PC-9 (cell line): ENCODE measurements around the gene OBSCN. TPM values are rescaled to one million over a fixed set of nuclear protein-coding genes. Genes with fewer than 3 reads are reported as not detected.

ENCODE experiments used
- BruUV-seq: library from RNA; stranded (reverse); fragments of 400-500 nt; replicated peaks from 2 replicates; lab custom pipeline; 2021; lab: Mats Ljungman, UMichigan
- CTCF ChIA-PET: fragments of 300-600 bp; sonication (Branson Sonifier 250); formaldehyde crosslinking; loops from one replicate; lab custom pipeline; 2022; ENCODE audit warnings: antibody characterized with exemption; lab: Charles Lee
- POLR2A ChIA-PET: fragments of 300-600 bp; sonication (Branson Sonifier 250); formaldehyde crosslinking; loops from one replicate; lab custom pipeline; 2022; ENCODE audit warnings: antibody characterized with exemption; ENCODE audit not compliant: unreplicated experiment; lab: Charles Lee
- DNase-seq, 2 experiments: peaks; one replicate each; pipeline versions ENCODE4 v3.0.0 to v3.0.0-alpha.2; 2015 to 2022; ENCODE audit warnings: mixed read lengths in 1 of 2
- H2AFZ ChIP-seq: fragments of 200-600 bp; sonication (generic); 2 replicates; pipeline ENCODE4 v1.8.1; 2017; ENCODE audit warnings: antibody characterized with exemption
- H3F3A ChIP-seq: fragments of 200-600 bp; sonication (generic); 2 replicates; pipeline ENCODE4 v1.8.1; 2017; ENCODE audit warnings: antibody characterized with exemption, mild to moderate bottlenecking, low read depth; ENCODE audit not compliant: insufficient read depth
- H3K27ac ChIP-seq: fragments of 200-600 bp; sonication (generic); 2 replicates; pipeline ENCODE4 v1.6.1; 2016; ENCODE audit warnings: mixed run types
- H3K27me3 ChIP-seq: fragments of 200-600 bp; sonication (generic); 2 replicates; pipeline ENCODE4 v1.6.1; 2016; ENCODE audit warnings: low read depth, mixed run types; ENCODE audit not compliant: insufficient read depth
- H3K36me3 ChIP-seq: fragments of 200-600 bp; sonication (generic); 2 replicates; pipeline ENCODE4 v1.6.1; 2016; ENCODE audit warnings: low read depth, mixed run types
- H3K4me1 ChIP-seq: fragments of 200-600 bp; sonication (generic); replicated peaks from 2 replicates; pipeline ENCODE4 v1.6.1; 2016; ENCODE audit warnings: mixed run types; ENCODE audit not compliant: insufficient read depth
- H3K4me2 ChIP-seq: fragments of 200-600 bp; sonication (generic); 2 replicates; pipeline ENCODE4 v1.6.1; 2017; ENCODE audit warnings: mixed run types
- H3K4me3 ChIP-seq: fragments of 200-600 bp; sonication (generic); 2 replicates; pipeline ENCODE4 v1.6.1; 2016; ENCODE audit warnings: mixed run types
- H3K79me2 ChIP-seq: fragments of 200-600 bp; sonication (generic); 2 replicates; pipeline ENCODE4 v1.6.1; 2017; ENCODE audit warnings: low read depth, mixed run types
- H3K9me2 ChIP-seq: fragments of 200-600 bp; sonication (generic); 2 replicates; pipeline ENCODE4 v1.8.1; 2017; ENCODE audit warnings: mild to moderate bottlenecking; ENCODE audit not compliant: insufficient read depth
- H3K9me3 ChIP-seq: fragments of 200-600 bp; sonication (generic); 2 replicates; pipeline ENCODE4 v1.8.1; 2016; ENCODE audit warnings: low read depth; ENCODE audit not compliant: insufficient read depth
- H4K20me1 ChIP-seq: fragments of 200-600 bp; sonication (generic); 2 replicates; pipeline ENCODE4 v1.8.1; 2017; ENCODE audit not compliant: insufficient read depth
- EZH2 ChIP-seq: fragments of 200-600 bp; sonication (generic); IDR thresholded peaks from 2 replicates; pipeline ENCODE4 v1.8.0; 2017; ENCODE audit warnings: antibody characterized with exemption, low read depth
- intact Hi-C: fragments of 100-400 bp; cut with micrococcal nuclease; formaldehyde crosslinking; loops from one replicate; pipeline ENCODE4 v1.10.0; 2022; ENCODE audit not compliant: unreplicated experiment
- total RNA-seq: library from RNA; stranded (reverse); gene quantifications from 2 replicates; pipeline ENCODE4 v1.2.3, GENCODE V29; 2021
- TF ChIP-seq, protein P1 (sequence below): fragments of 200-600 bp; sonication (generic); conservative IDR thresholded peaks from 2 replicates; pipeline ENCODE4 v1.6.1; 2017; ENCODE audit warnings: mixed run types, antibody characterized with exemption, mild to moderate bottlenecking, moderate library complexity

OBSCN gene
- total RNA-seq, 1 experiment from 2014 or later: 62.9 TPM

DNA sequence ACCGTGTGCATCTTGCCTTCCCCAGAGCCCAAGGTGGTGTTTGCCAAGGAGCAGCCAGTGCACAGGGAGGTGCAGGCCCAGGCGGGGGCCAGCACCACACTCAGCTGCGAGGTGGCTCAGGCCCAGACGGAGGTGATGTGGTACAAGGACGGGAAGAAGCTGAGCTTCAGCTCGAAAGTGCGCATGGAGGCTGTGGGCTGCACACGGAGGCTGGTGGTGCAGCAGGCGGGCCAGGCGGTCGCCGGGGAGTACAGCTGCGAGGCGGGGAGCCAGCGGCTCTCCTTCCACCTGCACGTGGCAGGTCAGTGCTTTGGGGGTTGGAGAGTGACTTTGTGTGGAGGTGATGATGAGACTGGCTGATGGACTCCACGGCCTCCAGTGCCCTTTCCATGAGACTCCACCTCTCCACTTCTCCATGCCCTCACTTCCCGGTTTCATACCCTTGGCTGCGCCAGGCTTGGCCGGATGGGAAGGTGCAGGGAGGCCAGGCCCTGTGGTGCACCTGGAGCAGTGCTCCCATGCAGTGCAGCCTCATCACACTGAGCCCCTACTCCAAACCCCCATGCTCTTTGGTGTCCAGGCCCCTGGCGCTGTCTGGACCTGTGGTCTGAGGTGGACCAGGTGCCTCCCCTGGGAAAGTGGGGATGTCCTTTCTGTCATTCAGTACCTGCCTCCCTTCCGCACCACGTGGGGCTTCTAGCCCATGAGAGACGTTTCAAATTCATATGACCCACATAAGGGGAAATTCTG lies 49.0 kb downstream of the OBSCN start:
- DNase-seq: no peak
- ChIA-PET CTCF (no interaction called here), POLR2A (no interaction called here)
- BruUV-seq: no TSS peak
- no peaks in the 10 kb centered on the region for H3K9me2 ChIP-seq
- intact Hi-C loops: no loop called here
- H3K4me2 ChIP-seq: no peak overlapping the region
- H3K27me3 ChIP-seq: no peaks in the 10 kb centered on the region
- H3F3A ChIP-seq: no peaks in the 10 kb centered on the region
- H3K4me1 ChIP-seq: no peaks in the 10 kb centered on the region
- H3K36me3 ChIP-seq: no peaks in the 10 kb centered on the region
- H4K20me1 ChIP-seq: no peaks in the 10 kb centered on the region
- no peak for TF ChIP-seq EZH2
- TF ChIP-seq, protein P1, sequence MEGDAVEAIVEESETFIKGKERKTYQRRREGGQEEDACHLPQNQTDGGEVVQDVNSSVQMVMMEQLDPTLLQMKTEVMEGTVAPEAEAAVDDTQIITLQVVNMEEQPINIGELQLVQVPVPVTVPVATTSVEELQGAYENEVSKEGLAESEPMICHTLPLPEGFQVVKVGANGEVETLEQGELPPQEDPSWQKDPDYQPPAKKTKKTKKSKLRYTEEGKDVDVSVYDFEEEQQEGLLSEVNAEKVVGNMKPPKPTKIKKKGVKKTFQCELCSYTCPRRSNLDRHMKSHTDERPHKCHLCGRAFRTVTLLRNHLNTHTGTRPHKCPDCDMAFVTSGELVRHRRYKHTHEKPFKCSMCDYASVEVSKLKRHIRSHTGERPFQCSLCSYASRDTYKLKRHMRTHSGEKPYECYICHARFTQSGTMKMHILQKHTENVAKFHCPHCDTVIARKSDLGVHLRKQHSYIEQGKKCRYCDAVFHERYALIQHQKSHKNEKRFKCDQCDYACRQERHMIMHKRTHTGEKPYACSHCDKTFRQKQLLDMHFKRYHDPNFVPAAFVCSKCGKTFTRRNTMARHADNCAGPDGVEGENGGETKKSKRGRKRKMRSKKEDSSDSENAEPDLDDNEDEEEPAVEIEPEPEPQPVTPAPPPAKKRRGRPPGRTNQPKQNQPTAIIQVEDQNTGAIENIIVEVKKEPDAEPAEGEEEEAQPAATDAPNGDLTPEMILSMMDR: no peak
- no peaks in the 10 kb centered on the region; the same call in 1 of the 2 replicates for H3K9me3 ChIP-seq
- H2AFZ ChIP-seq: no peak overlapping the region
- H3K4me3 ChIP-seq: no peak overlapping the region
- H3K79me2 ChIP-seq: no peaks in the 10 kb centered on the region
- H3K27ac ChIP-seq: no peak overlapping the region

DNA sequence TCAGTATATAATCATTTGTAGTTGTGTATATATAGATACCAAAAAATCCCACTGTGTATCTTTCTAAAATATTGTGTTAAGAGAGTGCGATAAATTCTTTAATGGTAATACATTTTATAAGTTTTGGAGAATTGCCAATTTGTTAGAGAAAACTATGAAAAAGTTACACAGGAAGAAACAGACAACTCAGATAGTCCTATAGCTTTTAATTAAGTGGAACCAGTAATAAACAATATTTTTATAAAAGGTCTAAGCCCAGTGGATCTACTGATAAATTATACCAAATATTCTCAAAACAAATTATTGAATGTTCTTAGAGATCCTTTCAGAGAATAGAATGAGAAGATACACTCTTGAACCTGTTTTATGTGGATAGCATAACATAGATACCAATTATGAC lies 50.6 kb downstream of the OBSCN start:
- intact Hi-C loops: no loop called here
- Histone ChIP-seq H4K20me1 (no peaks in the 10 kb centered on the region), H2AFZ (no peak overlapping the region), H3K4me1 (no peaks in the 10 kb centered on the region), H3K9me3 (no peaks in the 10 kb centered on the region; the same call in 1 of the 2 replicates), H3K4me2 (no peak overlapping the region), H3F3A (no peaks in the 10 kb centered on the region), H3K9me2 (no peaks in the 10 kb centered on the region), H3K27ac (no peak overlapping the region), H3K4me3 (no peak overlapping the region), H3K79me2 (no peaks in the 10 kb centered on the region), H3K36me3 (no peaks in the 10 kb centered on the region), H3K27me3 (no peaks in the 10 kb centered on the region)
- ChIA-PET CTCF (no interaction called here), POLR2A (no interaction called here)
- no peak for DNase-seq
- no TSS peak for BruUV-seq
- no peak for TF ChIP-seq EZH2
- TF ChIP-seq, protein P1: no peak

DNA sequence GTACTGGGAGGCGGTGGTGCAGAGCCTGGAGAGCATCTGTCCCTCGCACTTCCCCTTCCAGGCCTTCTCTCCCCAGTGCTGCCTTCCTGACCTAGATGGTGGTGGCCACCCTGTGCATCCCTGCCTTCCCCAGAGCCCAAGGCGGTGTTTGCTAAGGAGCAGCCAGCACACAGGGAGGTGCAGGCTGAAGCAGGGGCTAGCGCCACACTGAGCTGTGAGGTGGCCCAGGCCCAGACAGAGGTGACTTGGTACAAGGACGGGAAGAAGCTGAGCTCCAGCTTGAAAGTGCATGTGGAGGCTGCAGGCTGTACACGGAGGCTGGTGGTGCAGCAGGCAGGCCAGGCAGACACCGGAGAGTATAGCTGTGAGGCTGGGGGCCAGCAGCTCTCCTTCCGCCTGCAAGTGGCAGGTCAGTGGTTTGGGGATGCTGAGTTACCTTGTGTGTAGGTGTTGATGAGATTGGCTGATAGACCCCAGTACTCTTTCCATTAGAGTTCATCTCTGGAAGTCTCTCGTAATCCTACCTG lies 51.6 kb downstream of the OBSCN start:
- ChIA-PET POLR2A (no interaction called here), CTCF (no interaction called here)
- no peak for DNase-seq
- Histone ChIP-seq H3K9me2 (no peaks in the 10 kb centered on the region), H3K9me3 (no peaks in the 10 kb centered on the region; the same call in 1 of the 2 replicates), H3F3A (no peaks in the 10 kb centered on the region), H3K4me1 (no peaks in the 10 kb centered on the region), H3K36me3 (no peaks in the 10 kb centered on the region), H3K27ac (no peak overlapping the region), H2AFZ (no peak overlapping the region), H3K79me2 (no peaks in the 10 kb centered on the region), H3K4me2 (no peak overlapping the region), H3K4me3 (no peak overlapping the region), H3K27me3 (no peaks in the 10 kb centered on the region), H4K20me1 (no peaks in the 10 kb centered on the region)
- BruUV-seq: no TSS peak
- intact Hi-C loops: no loop called here
- no peak for TF ChIP-seq EZH2
- TF ChIP-seq, protein P1: no peak
